Stomach (tissue), 9 donors: Measurements from ENCODE around the gene PLS1. TPM values are rescaled to one million over a fixed set of nuclear protein-coding genes. Genes with fewer than 3 reads are reported as not detected.
"Not testable (repeated sequence)": the region's sequence is repeated elsewhere in the genome, so short reads cannot be mapped to it uniquely, and the experiment has no call there.

ENCODE experiments used
- DNase-seq, 2 donors: peaks; one replicate each; pipeline versions ENCODE4 v3.0.0 to v3.0.0-alpha.2; 2013 to 2019
- H3K27ac ChIP-seq, 5 donors: fragments of 200-600 bp in 4 of 5; sonication (generic) in 4 of 5; one replicate each; pipeline ENCODE4 v1.5.1; 2013 to 2019; ENCODE audit warnings: mild to moderate bottlenecking in 1 of 5, moderate library complexity in 1 of 5
- H3K27me3 ChIP-seq, 3 donors: fragments of 200-600 bp; sonication (generic); one replicate each; pipeline ENCODE4 v1.5.1; 2017 to 2019; ENCODE audit warnings: mixed run types in 1 of 3
- H3K36me3 ChIP-seq, 4 donors: fragments of 200-600 bp; sonication (generic); 1 replicate in 3 of 4; 2 replicates in 1 of 4; pipeline ENCODE4 v1.5.1; 2016 to 2019
- H3K4me1 ChIP-seq, 4 donors: fragments of 200-600 bp; sonication (generic); one replicate each; pipeline ENCODE4 v1.5.1; 2016 to 2019
- H3K4me3 ChIP-seq, 4 donors: fragments of 200-600 bp; sonication (generic) in 3 of 4; one replicate each; pipeline ENCODE4 v1.5.1; 2016 to 2019; ENCODE audit warnings: mild to moderate bottlenecking in 1 of 4
- H3K9me3 ChIP-seq, 4 donors: fragments of 200-600 bp; sonication (generic); one replicate each; pipeline ENCODE4 v1.5.1; 2016 to 2019
- EP300 ChIP-seq: sonication (generic); formaldehyde crosslinking; IDR thresholded peaks from one replicate; pipeline ENCODE4 v1.6.1; 2017; ENCODE audit warnings: antibody characterized with exemption
- POLR2A ChIP-seq, 4 donors: fragments of 450-650 bp; IDR thresholded peaks; one replicate each; pipeline ENCODE4 v1.6.1; 2016; ENCODE audit warnings: antibody characterized with exemption in 4 of 4, control low read depth in 2 of 4, mild to moderate bottlenecking in 1 of 4, moderate library complexity in 1 of 4
- POLR2AphosphoS5 ChIP-seq, 3 donors: sonication (generic); formaldehyde crosslinking; IDR thresholded peaks; one replicate each; pipeline ENCODE4 v1.6.1; 2016; ENCODE audit warnings: antibody characterized with exemption in 3 of 3
- WGBS, 5 donors: extraction: QIAGEN DNeasy Blood & Tissue Kit in 3 of 5; methylation state at CpG; one replicate each; pipeline versions ENCODE4 v1.1.5 to v1.1.7; 2013 to 2018; 5-methylcytosine and 5-hydroxymethylcytosine counted together
- intact Hi-C: fragments of 100-400 bp; cut with DNase I; formaldehyde crosslinking; loops from one replicate; pipeline ENCODE4 v1.15.1; 2023; ENCODE audit warnings: low total_unique reads
- polyA plus RNA-seq, 3 donors: library from polyadenylated mRNA; stranded (reverse); fragments of 200-250 nt; gene quantifications; one replicate each; pipeline ENCODE4 v1.2.3, GENCODE V29; 2013
- total RNA-seq, 5 donors: library from RNA; depleted of rRNA; stranded (reverse); fragments of >200 nt; gene quantifications; one replicate each; pipeline versions ENCODE4 v1.1.0 to v1.2.3, GENCODE V29; 2014 to 2016
- TF ChIP-seq, protein P1 (sequence below), 7 experiments: fragments of 450-650 bp in 4 of 7; fragments of 200-600 bp in 3 of 7; sonication (generic) in 3 of 7; IDR thresholded peaks; one replicate each; pipeline ENCODE4 v1.5.1; 2016 to 2019; ENCODE audit warnings: antibody characterized with exemption in 7 of 7, control low read depth in 2 of 7, mild to moderate bottlenecking in 1 of 7
- donor health status: healthy with polysubstance abuse.
- donor health status: Bipolar disorder and iron deficiency.
- donor health status: healthy.

The PLS1 gene
- total and polyA plus RNA-seq, 8 donors, result 5.2 to 79.1 (median 19.3) TPM

DNA sequence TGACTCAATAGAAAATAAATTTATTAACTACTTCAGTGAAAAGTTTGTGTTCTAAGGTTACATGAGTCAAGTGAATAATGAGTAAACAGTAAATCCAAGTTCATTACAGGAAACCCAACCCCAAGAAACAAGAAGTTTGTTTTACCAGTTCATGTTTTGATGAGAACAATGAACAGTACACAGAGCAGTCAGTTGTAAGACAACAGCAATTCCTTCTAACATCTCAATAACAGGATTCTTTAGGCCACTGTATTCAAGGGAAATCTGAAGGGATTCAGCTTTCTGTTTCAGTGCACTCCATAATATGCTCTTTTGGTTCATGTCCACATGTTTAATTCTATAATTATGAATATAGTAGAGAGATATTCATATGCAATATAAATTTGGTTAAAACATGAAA, 36.1 kb upstream of the PLS1 start:
- Histone ChIP-seq H3K9me3 (no peaks in the 10 kb centered on the region), H3K27ac (no peak overlapping the region)
- intact Hi-C loops, result no loop called here

DNA sequence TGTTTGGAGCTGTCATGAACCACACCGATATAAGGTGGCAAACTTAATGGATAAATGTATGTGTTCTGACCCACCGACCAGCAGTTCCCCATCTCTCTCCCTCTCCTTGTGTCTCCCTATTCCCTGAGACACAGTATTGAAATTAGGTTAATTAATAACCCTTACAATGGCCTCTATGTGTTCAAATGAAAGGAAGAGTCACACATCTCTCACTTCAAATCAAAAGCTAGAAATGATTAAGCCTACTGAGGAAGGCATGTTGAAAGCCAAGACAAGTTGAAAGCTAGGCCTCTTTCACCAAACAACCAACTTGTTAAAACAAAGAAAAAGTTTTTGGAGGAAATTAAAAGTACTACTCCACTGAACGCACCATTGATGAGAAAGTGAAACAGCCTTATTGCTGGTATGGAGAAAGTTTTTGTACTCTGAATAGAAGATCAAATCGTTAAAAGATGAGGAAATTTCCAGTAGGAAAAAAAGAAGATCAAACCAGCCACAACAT, 32.6 kb upstream of the PLS1 start:
- TF ChIP-seq, protein P1, sequence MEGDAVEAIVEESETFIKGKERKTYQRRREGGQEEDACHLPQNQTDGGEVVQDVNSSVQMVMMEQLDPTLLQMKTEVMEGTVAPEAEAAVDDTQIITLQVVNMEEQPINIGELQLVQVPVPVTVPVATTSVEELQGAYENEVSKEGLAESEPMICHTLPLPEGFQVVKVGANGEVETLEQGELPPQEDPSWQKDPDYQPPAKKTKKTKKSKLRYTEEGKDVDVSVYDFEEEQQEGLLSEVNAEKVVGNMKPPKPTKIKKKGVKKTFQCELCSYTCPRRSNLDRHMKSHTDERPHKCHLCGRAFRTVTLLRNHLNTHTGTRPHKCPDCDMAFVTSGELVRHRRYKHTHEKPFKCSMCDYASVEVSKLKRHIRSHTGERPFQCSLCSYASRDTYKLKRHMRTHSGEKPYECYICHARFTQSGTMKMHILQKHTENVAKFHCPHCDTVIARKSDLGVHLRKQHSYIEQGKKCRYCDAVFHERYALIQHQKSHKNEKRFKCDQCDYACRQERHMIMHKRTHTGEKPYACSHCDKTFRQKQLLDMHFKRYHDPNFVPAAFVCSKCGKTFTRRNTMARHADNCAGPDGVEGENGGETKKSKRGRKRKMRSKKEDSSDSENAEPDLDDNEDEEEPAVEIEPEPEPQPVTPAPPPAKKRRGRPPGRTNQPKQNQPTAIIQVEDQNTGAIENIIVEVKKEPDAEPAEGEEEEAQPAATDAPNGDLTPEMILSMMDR (IDR thresholded peaks at IDR 0.05), result no peak
- TF ChIP-seq POLR2A (IDR thresholded peaks at IDR 0.05) (no peak), EP300 (no peak), POLR2AphosphoS5 (IDR thresholded peaks at IDR 0.05) (no peak)
- no peak for DNase-seq
- intact Hi-C loops, result no loop called here
- no peaks in the 10 kb centered on the region for H3K27me3 ChIP-seq
- peaks cover 4 to 78% (median 73%) of the 10 kb centered on the region in 4 donors for H3K36me3 ChIP-seq
- no peaks in the 10 kb centered on the region for H3K4me1 ChIP-seq
- H3K4me3 ChIP-seq, result no peak overlapping the region
- 79 to 87% (median 83%) methylated on average over 4 of the region's 4 CpGs for WGBS, 5 donors
- no peaks in the 10 kb centered on the region for H3K9me3 ChIP-seq
- H3K27ac ChIP-seq, result no peak overlapping the region

More for the DNA sequence above, 36.1 kb upstream of the PLS1 start:
- Histone ChIP-seq H3K4me1 (no peaks in the 10 kb centered on the region), H3K36me3 (peaks cover 4 to 96% (median 94%) of the 10 kb centered on the region in 4 donors), H3K27me3 (no peaks in the 10 kb centered on the region), H3K4me3 (no peak overlapping the region)
- TF ChIP-seq POLR2AphosphoS5 (IDR thresholded peaks at IDR 0.05), result no peak
- TF ChIP-seq EP300, result no peak
- TF ChIP-seq POLR2A (IDR thresholded peaks at IDR 0.05), result no peak
- TF ChIP-seq, protein P1 (IDR thresholded peaks at IDR 0.05), result no peak
- DNase-seq, result no peak

- no peak overlapping the region for H3K27ac ChIP-seq
- H3K4me3 ChIP-seq, result no peak overlapping the region
- TF ChIP-seq POLR2AphosphoS5 (IDR thresholded peaks at IDR 0.05) (no peak), POLR2A (IDR thresholded peaks at IDR 0.05) (no peak), EP300 (no peak)
- TF ChIP-seq, protein P1 (IDR thresholded peaks at IDR 0.05), result no peak
- peaks cover 0 to 62% (median 58%) of the 10 kb centered on the region in 4 donors for H3K36me3 ChIP-seq
- H3K4me1 ChIP-seq, result no peaks in the 10 kb centered on the region
- H3K27me3 ChIP-seq, result no peaks in the 10 kb centered on the region
- intact Hi-C loops, result no loop called here
- no peaks in the 10 kb centered on the region for H3K9me3 ChIP-seq
- 58 to 73% (median 72%) methylated on average over 3 of the region's 3 CpGs for WGBS, 5 donors
- peak in 1 of 2 donors; percentile 5 for DNase-seq
These were observed 30.1 kb upstream of the PLS1 start for GRCh38 chr3:142566096-142566495.

DNA sequence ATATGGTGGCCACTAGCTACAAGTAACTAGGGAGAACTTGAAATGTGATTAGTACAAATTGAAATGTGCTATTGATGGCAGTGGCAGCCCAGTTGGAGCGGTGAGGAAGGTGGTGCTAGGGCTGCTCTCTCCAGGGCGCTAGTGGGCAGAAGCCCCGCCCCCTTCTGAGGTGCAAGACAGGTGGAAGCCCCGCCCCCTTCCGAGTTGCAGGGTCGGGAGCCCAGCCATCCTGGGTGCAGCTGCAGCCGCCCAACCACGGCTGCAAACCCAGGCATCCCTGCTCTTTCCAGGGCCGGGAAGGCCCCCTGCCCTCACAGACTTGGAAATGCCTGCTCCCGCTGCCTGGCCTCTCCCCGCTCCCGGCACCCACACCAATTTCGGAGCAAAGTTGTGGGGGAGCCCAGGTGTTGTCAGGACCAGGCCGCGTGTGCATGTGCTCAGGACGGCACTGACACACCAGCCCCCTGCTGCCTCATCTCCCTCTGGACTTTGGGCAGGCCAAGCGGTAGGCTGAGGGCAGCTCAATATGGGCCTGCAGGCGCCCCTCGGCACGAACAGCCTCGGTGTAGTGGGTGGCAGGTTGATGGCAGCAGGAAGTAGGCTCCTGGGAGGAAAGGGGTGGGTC, 27.7 kb upstream of the PLS1 start:
- no peak overlapping the region for H3K4me3 ChIP-seq
- H3K27me3 ChIP-seq, result no peaks in the 10 kb centered on the region
- H3K4me1 ChIP-seq, result no peaks in the 10 kb centered on the region
- no peak overlapping the region for H3K27ac ChIP-seq
- H3K36me3 ChIP-seq, result peaks cover 0 to 43% (median 38%) of the 10 kb centered on the region in 4 donors
- peak in 1 of 2 donors; percentile 6 for DNase-seq
- intact Hi-C loops, result no loop called here
- WGBS, 5 donors, result 75 to 86% (median 82%) methylated on average over 12 to 21 of the region's 21 CpGs
- no peaks in the 10 kb centered on the region for H3K9me3 ChIP-seq
- TF ChIP-seq EP300 (no peak), POLR2AphosphoS5 (IDR thresholded peaks at IDR 0.05) (no peak), POLR2A (IDR thresholded peaks at IDR 0.05) (no peak)
- TF ChIP-seq, protein P1 (IDR thresholded peaks at IDR 0.05), result no peak

GRCh38 chr3:142569422-142569821, 26.8 kb upstream of the PLS1 start:
- H3K36me3 ChIP-seq, result peaks cover 0 to 34% (median 29%) of the 10 kb centered on the region in 4 donors
- H3K4me3 ChIP-seq, H3K9me3 ChIP-seq, H3K27me3 ChIP-seq, intact Hi-C loops, DNase-seq, H3K4me1 ChIP-seq, H3K27ac ChIP-seq: not testable (repeated sequence)
- WGBS, 5 donors, result 91 to 95% (median 92%) methylated on average over 3 of the region's 3 CpGs

- H3K4me3 ChIP-seq, DNase-seq, H3K27ac ChIP-seq, intact Hi-C loops, H3K27me3 ChIP-seq, H3K9me3 ChIP-seq: not testable (repeated sequence)
- Histone ChIP-seq H3K4me1 (peaks cover 6 to 38% (median 23%) of the 10 kb centered on the region in 4 donors), H3K36me3 (peaks cover 0 to 11% (median 10%) of the 10 kb centered on the region in 4 donors)
- WGBS, 5 donors, result 94 to 100% (median 96%) methylated on average over 3 of the region's 3 CpGs
These were observed 22.0 kb upstream of the PLS1 start for GRCh38 chr3:142574223-142574622.
